ENCODE measurements around the gene PRSS16.

- TF ChIP-seq CTCF (IDR thresholded peaks at IDR 0.05 in 8 of 11, conservative IDR thresholded peaks at IDR 0.05 in 3 of 11): no peak
- no peak for TF ChIP-seq POLR2A (IDR thresholded peaks at IDR 0.05)
- TF ChIP-seq POLR2AphosphoS5 (IDR thresholded peaks at IDR 0.05): no peak
Measured at GRCh38 chr6:27242589-27243265, 4.8 kb upstream of the PRSS16 start.
